ENCODE results near the gene CCNG2. TPM values are rescaled to one million over a fixed set of nuclear protein-coding genes. Genes with fewer than 3 reads are reported as not detected.

The CCNG2 gene
- total and polyA plus RNA-seq, 10 of the 15 experiments (the other 5 are each of a cell fraction or from before 2014, with no cell fraction given): 1.9 to 70.6 (median 5.9) TPM

DNA sequence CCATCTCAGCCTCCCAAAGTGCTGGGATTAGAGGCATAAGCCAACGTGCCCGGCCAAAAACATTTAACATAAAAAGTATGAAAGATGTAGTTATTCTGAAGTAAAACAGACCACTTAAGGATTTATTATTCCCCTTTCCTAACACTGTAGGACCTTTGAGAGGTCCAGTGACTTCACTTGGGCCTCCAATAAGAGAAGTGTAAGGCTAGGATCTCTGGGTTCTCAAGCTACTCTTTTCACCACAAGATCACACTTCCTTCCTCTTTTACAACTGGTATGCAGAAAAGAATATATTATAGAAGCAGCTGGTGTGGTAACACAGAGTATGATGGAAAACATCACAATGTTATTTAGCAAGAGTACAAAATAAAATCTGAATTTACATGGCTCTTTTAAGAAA lies 30.2 kb upstream of the CCNG2 start:
- DNase-seq (ENCODE audit: low read depth, low spot score) (no peak), ATAC-seq (peak; percentile 78), FAIRE-seq (peak; percentile 18)
- H3K4me2 ChIP-seq (ENCODE audit: control insufficient read depth, insufficient read depth): no peak overlapping the region
- no peaks in the 10 kb centered on the region; the same call in 2 of the 3 replicates for H3K9me3 ChIP-seq (replicated peaks; ENCODE audit: control insufficient read depth, insufficient read depth, low read length)
- no peak overlapping the region for H2AFZ ChIP-seq (ENCODE audit: control insufficient read depth, low read depth, low read length)
- ChIA-PET RAD21 (ENCODE audit: unreplicated experiment) (interaction anchor here (0.6 to 2.3 kb wide), 6 partner anchors 30 to 77 kb away, joined by 3 to 14 read pairs (median 4); no protein-coding TSS in a partner anchor), POLR2A (no interaction called here), CTCF (interaction anchor here (0.6 to 2.5 kb wide), 5 partner anchors 31 to 77 kb away, joined by 3 to 13 read pairs (median 3); no protein-coding TSS in a partner anchor), SMC1A (ENCODE audit: uncharacterized antibody, unreplicated experiment) (interaction anchor here (0.7 to 3.0 kb wide), 9 partner anchors 9 to 76 kb away, joined by 3 to 12 read pairs (median 5); no protein-coding TSS in a partner anchor)
- no peaks in the 10 kb centered on the region for H4K20me1 ChIP-seq (ENCODE audit: control insufficient read depth, insufficient read depth)
- in situ Hi-C loops (cut with MboI) (no loop called here), intact Hi-C loops (cut with micrococcal nuclease; ENCODE audit: unreplicated experiment) (no loop called here)
- H3K27ac ChIP-seq (ENCODE audit: control insufficient read depth, insufficient read depth): no peak overlapping the region
- no peaks in the 10 kb centered on the region for H3K79me2 ChIP-seq (ENCODE audit: control insufficient read depth, insufficient read depth, low read length)
- no peaks in the 10 kb centered on the region for H3K27me3 ChIP-seq (replicated peaks in 1 of 2; ENCODE audit: control insufficient read depth in 2 of 2, insufficient read depth in 2 of 2, low read length in 1 of 2)
- no peaks in the 10 kb centered on the region for H3K36me3 ChIP-seq (ENCODE audit: control insufficient read depth in 2 of 2, insufficient read depth in 2 of 2, low read length in 1 of 2)
- BruUV-seq (replicated peaks): no TSS peak
- no peak overlapping the region for H3K4me3 ChIP-seq
- no peak overlapping the region for H3K9ac ChIP-seq (ENCODE audit: control insufficient read depth, insufficient read depth, low read length)
- H3K4me1 ChIP-seq (ENCODE audit: control insufficient read depth, insufficient read depth, low read length): peaks cover 6% of the 10 kb centered on the region; the same call in 1 of the 2 replicates
- TF ChIP-seq RUNX3 (IDR thresholded peaks at IDR 0.05; ENCODE audit: low read length) (peak; percentile 50; the same call in 1 of the 2 replicates), SPI1 (IDR thresholded peaks at IDR 0.05; ENCODE audit: borderline replicate concordance, insufficient read depth, low read depth, low read length) (peak; percentile 65; the same call in 1 of the 2 replicates)
- TF ChIP-seq, protein P1, sequence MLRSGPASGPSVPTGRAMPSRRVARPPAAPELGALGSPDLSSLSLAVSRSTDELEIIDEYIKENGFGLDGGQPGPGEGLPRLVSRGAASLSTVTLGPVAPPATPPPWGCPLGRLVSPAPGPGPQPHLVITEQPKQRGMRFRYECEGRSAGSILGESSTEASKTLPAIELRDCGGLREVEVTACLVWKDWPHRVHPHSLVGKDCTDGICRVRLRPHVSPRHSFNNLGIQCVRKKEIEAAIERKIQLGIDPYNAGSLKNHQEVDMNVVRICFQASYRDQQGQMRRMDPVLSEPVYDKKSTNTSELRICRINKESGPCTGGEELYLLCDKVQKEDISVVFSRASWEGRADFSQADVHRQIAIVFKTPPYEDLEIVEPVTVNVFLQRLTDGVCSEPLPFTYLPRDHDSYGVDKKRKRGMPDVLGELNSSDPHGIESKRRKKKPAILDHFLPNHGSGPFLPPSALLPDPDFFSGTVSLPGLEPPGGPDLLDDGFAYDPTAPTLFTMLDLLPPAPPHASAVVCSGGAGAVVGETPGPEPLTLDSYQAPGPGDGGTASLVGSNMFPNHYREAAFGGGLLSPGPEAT (IDR thresholded peaks at IDR 0.05; ENCODE audit: low read depth): no peak
- WGBS (ENCODE audit: insufficient coverage, insufficient replicate concordance, low lambda C conversion rate, missing lambda C conversion rate): 22% methylated on average over 2 of the region's 2 CpGs

- in situ Hi-C loops (cut with MboI) (no loop called here), intact Hi-C loops (cut with micrococcal nuclease; ENCODE audit: unreplicated experiment) (no loop called here)
- peak; percentile 33 for ATAC-seq
- peaks cover 6% of the 10 kb centered on the region; the same call in 1 of the 2 replicates for H3K4me1 ChIP-seq (ENCODE audit: control insufficient read depth, insufficient read depth, low read length)
- H3K4me3 ChIP-seq: no peak overlapping the region
- WGBS (ENCODE audit: insufficient coverage, insufficient replicate concordance, low lambda C conversion rate, missing lambda C conversion rate): 3% methylated on average over 2 of the region's 2 CpGs
- no peaks in the 10 kb centered on the region for H4K20me1 ChIP-seq (ENCODE audit: control insufficient read depth, insufficient read depth)
- ChIA-PET RAD21 (ENCODE audit: unreplicated experiment) (interaction anchor here (0.6 to 2.3 kb wide), 6 partner anchors 29 to 76 kb away, joined by 3 to 14 read pairs (median 4); no protein-coding TSS in a partner anchor), POLR2A (no interaction called here), SMC1A (ENCODE audit: uncharacterized antibody, unreplicated experiment) (interaction anchor here (0.7 to 3.0 kb wide), 11 partner anchors 8 to 76 kb away, joined by 3 to 12 read pairs (median 4); no protein-coding TSS in a partner anchor), CTCF (interaction anchor here (0.8 to 2.5 kb wide), 3 partner anchors 31 to 76 kb away, joined by 3 to 13 read pairs (median 12); no protein-coding TSS in a partner anchor)
- BruUV-seq (replicated peaks): no TSS peak
- H3K4me2 ChIP-seq (ENCODE audit: control insufficient read depth, insufficient read depth): no peak overlapping the region
- no peaks in the 10 kb centered on the region; the same call in 2 of the 3 replicates for H3K9me3 ChIP-seq (replicated peaks; ENCODE audit: control insufficient read depth, insufficient read depth, low read length)
- no peak for DNase-seq (ENCODE audit: low read depth, low spot score)
- H3K79me2 ChIP-seq (ENCODE audit: control insufficient read depth, insufficient read depth, low read length): no peaks in the 10 kb centered on the region
- H3K27me3 ChIP-seq (replicated peaks in 1 of 2; ENCODE audit: control insufficient read depth in 2 of 2, insufficient read depth in 2 of 2, low read length in 1 of 2): no peaks in the 10 kb centered on the region
- no peak overlapping the region for H3K9ac ChIP-seq (ENCODE audit: control insufficient read depth, insufficient read depth, low read length)
- no peak overlapping the region for H3K27ac ChIP-seq (ENCODE audit: control insufficient read depth, insufficient read depth)
- H3K36me3 ChIP-seq (ENCODE audit: control insufficient read depth in 2 of 2, insufficient read depth in 2 of 2, low read length in 1 of 2): no peaks in the 10 kb centered on the region
- no peak for FAIRE-seq
- H2AFZ ChIP-seq (ENCODE audit: control insufficient read depth, low read depth, low read length): no peak overlapping the region
- TF ChIP-seq IKZF2 (IDR thresholded peaks at IDR 0.05) (no peak), FOXK2 (IDR thresholded peaks at IDR 0.05) (no peak), WRNIP1 (IDR thresholded peaks at IDR 0.05; ENCODE audit: borderline replicate concordance, low read depth, low read length) (no peak), CTCF (IDR thresholded peaks at IDR 0.05 in 2 of 3, conservative IDR thresholded peaks at IDR 0.05 in 1 of 3; ENCODE audit: control insufficient read depth in 2 of 3, extremely low read depth in 1 of 3, insufficient read depth in 1 of 3, low read depth in 3 of 3, low read length in 3 of 3) (no peak), POLR2AphosphoS5 (IDR thresholded peaks at IDR 0.05; ENCODE audit: low read length) (no peak)
- TF ChIP-seq, protein P2, sequence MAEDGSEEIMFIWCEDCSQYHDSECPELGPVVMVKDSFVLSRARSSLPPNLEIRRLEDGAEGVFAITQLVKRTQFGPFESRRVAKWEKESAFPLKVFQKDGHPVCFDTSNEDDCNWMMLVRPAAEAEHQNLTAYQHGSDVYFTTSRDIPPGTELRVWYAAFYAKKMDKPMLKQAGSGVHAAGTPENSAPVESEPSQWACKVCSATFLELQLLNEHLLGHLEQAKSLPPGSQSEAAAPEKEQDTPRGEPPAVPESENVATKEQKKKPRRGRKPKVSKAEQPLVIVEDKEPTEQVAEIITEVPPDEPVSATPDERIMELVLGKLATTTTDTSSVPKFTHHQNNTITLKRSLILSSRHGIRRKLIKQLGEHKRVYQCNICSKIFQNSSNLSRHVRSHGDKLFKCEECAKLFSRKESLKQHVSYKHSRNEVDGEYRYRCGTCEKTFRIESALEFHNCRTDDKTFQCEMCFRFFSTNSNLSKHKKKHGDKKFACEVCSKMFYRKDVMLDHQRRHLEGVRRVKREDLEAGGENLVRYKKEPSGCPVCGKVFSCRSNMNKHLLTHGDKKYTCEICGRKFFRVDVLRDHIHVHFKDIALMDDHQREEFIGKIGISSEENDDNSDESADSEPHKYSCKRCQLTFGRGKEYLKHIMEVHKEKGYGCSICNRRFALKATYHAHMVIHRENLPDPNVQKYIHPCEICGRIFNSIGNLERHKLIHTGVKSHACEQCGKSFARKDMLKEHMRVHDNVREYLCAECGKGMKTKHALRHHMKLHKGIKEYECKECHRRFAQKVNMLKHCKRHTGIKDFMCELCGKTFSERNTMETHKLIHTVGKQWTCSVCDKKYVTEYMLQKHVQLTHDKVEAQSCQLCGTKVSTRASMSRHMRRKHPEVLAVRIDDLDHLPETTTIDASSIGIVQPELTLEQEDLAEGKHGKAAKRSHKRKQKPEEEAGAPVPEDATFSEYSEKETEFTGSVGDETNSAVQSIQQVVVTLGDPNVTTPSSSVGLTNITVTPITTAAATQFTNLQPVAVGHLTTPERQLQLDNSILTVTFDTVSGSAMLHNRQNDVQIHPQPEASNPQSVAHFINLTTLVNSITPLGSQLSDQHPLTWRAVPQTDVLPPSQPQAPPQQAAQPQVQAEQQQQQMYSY (CRISPR knock-in tag; IDR thresholded peaks at IDR 0.05): no peak
Measured at GRCh38 chr4:77127215-77127614, 29.8 kb upstream of the CCNG2 start.

Measured in GM12878 (cell line).